Lower leg skin (tissue), 3 donors: ENCODE results near the gene RPL27.

Experiments
- CTCF ChIP-seq, 3 donors: fragments of 450-650 bp; IDR thresholded peaks; one replicate each; pipeline ENCODE4 v1.5.1; 2016; ENCODE audit warnings: antibody characterized with exemption in 3 of 3, mild to moderate bottlenecking in 3 of 3, moderate library complexity in 2 of 3
- POLR2A ChIP-seq, 2 donors: fragments of 450-650 bp; IDR thresholded peaks; one replicate each; pipeline ENCODE4 v1.6.1; 2016 to 2017; ENCODE audit warnings: antibody characterized with exemption in 2 of 2, mild to moderate bottlenecking in 1 of 2, moderate library complexity in 1 of 2

- TF ChIP-seq CTCF (IDR thresholded peaks at IDR 0.05) (no peak), POLR2A (IDR thresholded peaks at IDR 0.05) (no peak)
Observed at GRCh38 chr17:43026595-43026994, 28.4 kb downstream of the RPL27 start.
